PC-3 (cell line): ENCODE data around the gene TSHZ2. TPM values are rescaled to one million over a fixed set of nuclear protein-coding genes. Genes with fewer than 3 reads are reported as not detected.
"Not testable (repeated sequence)": the region's sequence is repeated elsewhere in the genome, so short reads cannot be mapped to it uniquely, and the experiment has no call there.

Experiments used
- ATAC-seq: fragments of 200-7000 bp; cut with Tn5 transposase; 2 replicates; pipeline ENCODE4 v1.9.1; 2020; ENCODE audit warnings: mild to moderate bottlenecking, moderate library complexity
- BruUV-seq: library from RNA; stranded (reverse); fragments of 400-500 nt; replicated peaks from 2 replicates; lab custom pipeline; 2021; lab: Mats Ljungman, UMichigan
- CTCF ChIA-PET: fragments of 300-600 bp; sonication (Branson Sonifier 250); formaldehyde crosslinking; loops from one replicate; lab custom pipeline; 2022; ENCODE audit warnings: antibody characterized with exemption; lab: Charles Lee
- POLR2A ChIA-PET: fragments of 300-600 bp; sonication (Branson Sonifier 250); formaldehyde crosslinking; loops from one replicate; lab custom pipeline; 2022; ENCODE audit warnings: antibody characterized with exemption; ENCODE audit not compliant: unreplicated experiment; lab: Charles Lee
- DNase-seq: peaks from one replicate; pipeline ENCODE4 v3.0.0-alpha.2; 2015
- H2AFZ ChIP-seq: fragments of 300-600 bp; sonication (generic); 2 replicates; pipeline ENCODE4 v1.6.0; 2016; ENCODE audit warnings: antibody characterized with exemption, low read length
- H3F3A ChIP-seq: fragments of 300-600 bp; sonication (generic); one replicate; pipeline ENCODE4 v1.6.0; 2017; ENCODE audit warnings: antibody characterized with exemption, low read length, control low read depth, mild to moderate bottlenecking; ENCODE audit not compliant: unreplicated experiment
- H3K27ac ChIP-seq: fragments of 300-600 bp; sonication (generic); 2 replicates; pipeline ENCODE4 v1.5.1; 2016; ENCODE audit warnings: mild to moderate bottlenecking, low read length
- H3K27me3 ChIP-seq: fragments of 300-600 bp; sonication (generic); 2 replicates; pipeline ENCODE4 v1.6.1; 2016; ENCODE audit warnings: low read length, mixed read lengths
- H3K36me3 ChIP-seq: fragments of 300-600 bp; sonication (generic); 2 replicates; pipeline ENCODE4 v1.6.1; 2016; ENCODE audit warnings: low read depth, mixed run types, low read length, mixed read lengths
- H3K4me1 ChIP-seq: fragments of 300-600 bp; sonication (generic); 2 replicates; pipeline ENCODE4 v1.5.1; 2016; ENCODE audit warnings: low read length; ENCODE audit not compliant: insufficient read depth
- H3K4me2 ChIP-seq: fragments of 300-600 bp; sonication (generic); 2 replicates; pipeline ENCODE4 v1.6.0; 2016; ENCODE audit warnings: low read length
- H3K4me3 ChIP-seq: fragments of 300-600 bp; sonication (generic); 2 replicates; pipeline ENCODE4 v1.5.1; 2016; ENCODE audit warnings: mild to moderate bottlenecking, low read length, mixed read lengths
- H3K79me2 ChIP-seq: fragments of 300-600 bp; sonication (generic); 2 replicates; pipeline ENCODE4 v1.6.1; 2017; ENCODE audit warnings: low read length, mixed read lengths
- H3K9ac ChIP-seq: fragments of 300-600 bp; sonication (generic); 2 replicates; pipeline ENCODE4 v1.6.0; 2016; ENCODE audit warnings: mild to moderate bottlenecking, low read length
- H3K9me2 ChIP-seq: fragments of 300-600 bp; sonication (generic); replicated peaks from 2 replicates; pipeline ENCODE4 v1.6.1; 2016; ENCODE audit warnings: mixed run types, low read length, mixed read lengths
- H3K9me3 ChIP-seq: fragments of 300-600 bp; sonication (generic); 2 replicates; pipeline ENCODE4 v1.6.1; 2016; ENCODE audit warnings: low read length, mixed read lengths
- H4K20me1 ChIP-seq: fragments of 300-600 bp; sonication (generic); 2 replicates; pipeline ENCODE4 v1.6.1; 2016; ENCODE audit warnings: low read length, mixed read lengths
- CTCF ChIP-seq: fragments of 300-600 bp; sonication (generic); conservative IDR thresholded peaks from 2 replicates; pipeline ENCODE4 v1.5.1; 2017; ENCODE audit warnings: antibody characterized with exemption, low read depth, mild to moderate bottlenecking, low read length
- EZH2 ChIP-seq: fragments of 300-600 bp; sonication (generic); IDR thresholded peaks from one replicate; pipeline ENCODE4 v1.6.1; 2017; ENCODE audit warnings: antibody characterized with exemption, mild to moderate bottlenecking, low read length; ENCODE audit not compliant: unreplicated experiment
- EZH2phosphoT487 ChIP-seq: fragments of 300-600 bp; sonication (generic); IDR thresholded peaks from 2 replicates; pipeline ENCODE4 v1.6.1; 2018; ENCODE audit warnings: mild to moderate bottlenecking, antibody characterized with exemption, low read length, borderline replicate concordance
- intact Hi-C: fragments of 100-400 bp; cut with micrococcal nuclease; formaldehyde crosslinking; loops from 2 replicates; pipeline ENCODE4 v1.9.0; 2023
- total RNA-seq: library from RNA; depleted of rRNA; stranded (reverse); fragments of >200 nt; gene quantifications from 2 replicates; pipeline ENCODE4 v1.2.3, GENCODE V29; 2014

The TSHZ2 gene
- total RNA-seq, 1 experiment from 2014 or later = not detected

GRCh38 chr20:53517146-53517545 is 545.0 kb downstream of the TSHZ2 start:
- H3K9me3 ChIP-seq = no peaks in the 10 kb centered on the region
- intact Hi-C loops = no loop called here
- no peak overlapping the region for H3K9ac ChIP-seq
- peak overlapping the region; percentile 81 for H3K4me2 ChIP-seq
- H3F3A ChIP-seq = no peaks in the 10 kb centered on the region
- H3K27me3 ChIP-seq = no peaks in the 10 kb centered on the region
- no peaks in the 10 kb centered on the region for H3K79me2 ChIP-seq
- H3K4me3 ChIP-seq = peak overlapping the region; percentile 55
- peak; percentile 90 for ATAC-seq
- peak; percentile 54 for DNase-seq
- ChIA-PET CTCF (interaction anchor here (0.7 kb wide), 1 partner anchor 222 kb away, joined by 4 read pairs; no protein-coding TSS in a partner anchor), POLR2A (no interaction called here)
- no peaks in the 10 kb centered on the region for H3K36me3 ChIP-seq
- H4K20me1 ChIP-seq = no peaks in the 10 kb centered on the region
- BruUV-seq = no TSS peak
- no peak overlapping the region for H3K27ac ChIP-seq
- no peak for TF ChIP-seq CTCF
- TF ChIP-seq EZH2phosphoT487 = no peak
- no peak for TF ChIP-seq EZH2
- peak overlapping the region; percentile 79 for H2AFZ ChIP-seq
- H3K4me1 ChIP-seq = peaks cover 7% of the 10 kb centered on the region; the same call in 1 of the 2 replicates
- no peaks in the 10 kb centered on the region for H3K9me2 ChIP-seq

GRCh38 chr20:53521421-53521820 is 549.3 kb downstream of the TSHZ2 start:
- CTCF ChIA-PET, BruUV-seq, H4K20me1 ChIP-seq, H3K9ac ChIP-seq, H3K27me3 ChIP-seq, H3K4me2 ChIP-seq, POLR2A ChIA-PET, H3K79me2 ChIP-seq, H3K4me1 ChIP-seq, intact Hi-C loops, H3K36me3 ChIP-seq, H3K27ac ChIP-seq, H3K9me2 ChIP-seq, H3K9me3 ChIP-seq, H3F3A ChIP-seq, H3K4me3 ChIP-seq, H2AFZ ChIP-seq: not testable (repeated sequence)
- peak; percentile 33 for ATAC-seq
- peak; percentile 88 for DNase-seq

- H4K20me1 ChIP-seq = no peaks in the 10 kb centered on the region
- H3K9me2 ChIP-seq = no peaks in the 10 kb centered on the region
- H3K79me2 ChIP-seq = no peaks in the 10 kb centered on the region
- H3K4me2 ChIP-seq = no peak overlapping the region
- H3K4me1 ChIP-seq = peaks cover 6% of the 10 kb centered on the region; the same call in 1 of the 2 replicates
- H3K27ac ChIP-seq = no peak overlapping the region
- no peaks in the 10 kb centered on the region for H3K27me3 ChIP-seq
- ChIA-PET CTCF (no interaction called here), POLR2A (no interaction called here)
- TF ChIP-seq EZH2 (no peak), EZH2phosphoT487 (no peak), CTCF (no peak)
- intact Hi-C loops = no loop called here
- H2AFZ ChIP-seq = no peak overlapping the region
- H3K9me3 ChIP-seq = no peaks in the 10 kb centered on the region
- H3K4me3 ChIP-seq = no peak overlapping the region
- no peak for ATAC-seq
- no peaks in the 10 kb centered on the region for H3K36me3 ChIP-seq
- no peak overlapping the region for H3K9ac ChIP-seq
- DNase-seq = no peak
- H3F3A ChIP-seq = no peaks in the 10 kb centered on the region
- no TSS peak for BruUV-seq
Observed at GRCh38 chr20:53522026-53522425, 549.9 kb downstream of the TSHZ2 start.
